ENCODE results near the gene DCTD. TPM values are rescaled to one million over a fixed set of nuclear protein-coding genes. Genes with fewer than 3 reads are reported as not detected.

The DCTD gene
- total RNA-seq, 1 donor from 2014 or later: 80.3 TPM

DNA sequence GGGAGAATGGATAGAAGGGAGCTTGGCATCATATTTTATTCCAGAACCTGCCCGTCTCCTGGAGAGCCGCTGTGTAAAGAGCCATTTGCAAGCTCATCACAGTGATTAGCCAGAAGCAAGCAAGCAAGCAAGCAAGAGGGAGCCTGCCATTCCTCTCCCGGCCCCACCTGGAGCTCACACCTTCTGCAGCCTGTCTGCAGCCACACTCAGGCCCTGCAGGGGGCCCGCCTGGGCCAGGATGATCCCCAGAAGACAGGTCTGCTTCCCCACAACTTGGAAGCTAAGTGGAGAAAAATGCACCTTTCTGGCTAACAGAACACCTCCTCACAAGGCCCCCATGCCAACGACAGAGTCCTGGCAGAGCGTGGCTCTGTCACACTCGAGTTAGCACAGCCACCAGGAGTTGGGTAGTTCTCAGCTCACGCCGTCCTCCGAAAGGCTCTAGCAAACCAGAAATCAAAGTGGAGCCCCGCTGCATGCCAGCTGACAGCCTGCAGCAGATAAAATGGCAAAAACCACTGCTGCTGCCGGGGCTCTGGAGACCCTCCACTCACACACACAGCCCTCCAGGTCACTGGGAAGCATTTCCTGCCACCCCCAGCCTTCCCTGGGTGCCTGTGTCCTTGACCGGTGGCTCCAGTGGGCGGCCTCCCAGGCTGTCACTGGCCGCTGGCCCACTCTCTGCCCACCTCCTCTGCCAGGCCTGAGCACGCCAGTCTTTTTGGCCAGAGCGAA is 54.9 kb downstream of the DCTD start:
- H3K9me3 Mint-ChIP-seq: no peaks in the 10 kb centered on the region
- no peak for TF ChIP-seq CTCF (conservative IDR thresholded peaks at IDR 0.05)
- H3K4me3 Mint-ChIP-seq: no peak overlapping the region
- H3K4me1 Mint-ChIP-seq (ENCODE audit: unreplicated experiment): peaks cover 25% of the 10 kb centered on the region
- H3K27ac Mint-ChIP-seq: no peak overlapping the region
- peaks cover 8% of the 10 kb centered on the region for H3K27me3 Mint-ChIP-seq
- H3K36me3 Mint-ChIP-seq: no peaks in the 10 kb centered on the region
- DNase-seq (ENCODE audit: extremely low spot score, unreplicated experiment): no peak

GRCh38 chr4:182861346-182861745 is 55.8 kb downstream of the DCTD start:
- no peaks in the 10 kb centered on the region for H3K36me3 Mint-ChIP-seq
- H3K4me3 Mint-ChIP-seq: no peak overlapping the region
- peaks cover 15% of the 10 kb centered on the region for H3K4me1 Mint-ChIP-seq (ENCODE audit: unreplicated experiment)
- H3K27ac Mint-ChIP-seq: no peak overlapping the region
- peaks cover 8% of the 10 kb centered on the region for H3K27me3 Mint-ChIP-seq
- H3K9me3 Mint-ChIP-seq: no peaks in the 10 kb centered on the region
- no peak for TF ChIP-seq CTCF (conservative IDR thresholded peaks at IDR 0.05)
- DNase-seq (ENCODE audit: extremely low spot score, unreplicated experiment): no peak

DNA sequence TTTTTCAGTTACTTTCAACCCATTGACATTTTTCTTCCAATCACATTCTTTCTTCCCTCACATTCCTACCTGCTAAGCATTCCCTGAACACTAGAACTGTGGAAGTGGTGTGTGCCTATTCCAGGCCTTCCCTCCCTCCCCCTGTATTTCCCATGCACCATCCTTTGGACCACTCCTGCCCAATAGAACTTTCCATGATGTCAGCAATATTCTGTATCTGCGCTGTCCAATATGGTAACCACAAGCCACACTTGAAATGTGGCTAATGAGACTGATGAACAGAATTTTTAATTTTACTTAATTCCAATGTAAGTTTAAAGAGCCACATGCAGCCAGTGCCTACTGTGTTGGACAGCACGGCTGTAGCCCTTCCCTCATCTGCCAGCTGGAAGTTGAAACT is 57.5 kb downstream of the DCTD start:
- DNase-seq (ENCODE audit: extremely low spot score, unreplicated experiment): no peak
- no peaks in the 10 kb centered on the region for H3K9me3 Mint-ChIP-seq
- peaks cover 7% of the 10 kb centered on the region for H3K27me3 Mint-ChIP-seq
- H3K4me1 Mint-ChIP-seq (ENCODE audit: unreplicated experiment): peaks cover 9% of the 10 kb centered on the region
- H3K4me3 Mint-ChIP-seq: no peak overlapping the region
- no peak overlapping the region for H3K27ac Mint-ChIP-seq
- H3K36me3 Mint-ChIP-seq: no peaks in the 10 kb centered on the region
- TF ChIP-seq CTCF (conservative IDR thresholded peaks at IDR 0.05): no peak

GRCh38 chr4:182858711-182859110 is 58.5 kb downstream of the DCTD start:
- Mint-ChIP-seq H3K4me3 (no peak overlapping the region), H3K36me3 (no peaks in the 10 kb centered on the region), H3K27me3 (peaks cover 5% of the 10 kb centered on the region), H3K27ac (no peak overlapping the region), H3K4me1 (ENCODE audit: unreplicated experiment) (peaks cover 7% of the 10 kb centered on the region), H3K9me3 (no peaks in the 10 kb centered on the region)
- no peak for TF ChIP-seq CTCF (conservative IDR thresholded peaks at IDR 0.05)
- no peak for DNase-seq (ENCODE audit: extremely low spot score, unreplicated experiment)

GRCh38 chr4:182856862-182857261 is 60.3 kb downstream of the DCTD start:
- Mint-ChIP-seq H3K4me3 (no peak overlapping the region), H3K36me3 (no peaks in the 10 kb centered on the region), H3K27ac (no peak overlapping the region), H3K27me3 (no peaks in the 10 kb centered on the region), H3K9me3 (no peaks in the 10 kb centered on the region), H3K4me1 (ENCODE audit: unreplicated experiment) (no peaks in the 10 kb centered on the region)
- no peak for TF ChIP-seq CTCF (conservative IDR thresholded peaks at IDR 0.05)
- no peak for DNase-seq (ENCODE audit: extremely low spot score, unreplicated experiment)

Data from type B pancreatic cell (in vitro differentiated cells).